ENCODE results near the gene RASGRF1. TPM values are rescaled to one million over a fixed set of nuclear protein-coding genes. Genes with fewer than 3 reads are reported as not detected.
A peak's percentile ranks its signal among the peaks of the same experiment; 100 is the strongest.

The RASGRF1 gene
- total RNA-seq, 4 donors from 2014 or later, result 5.4 to 73.4 TPM; not detected in 2

DNA sequence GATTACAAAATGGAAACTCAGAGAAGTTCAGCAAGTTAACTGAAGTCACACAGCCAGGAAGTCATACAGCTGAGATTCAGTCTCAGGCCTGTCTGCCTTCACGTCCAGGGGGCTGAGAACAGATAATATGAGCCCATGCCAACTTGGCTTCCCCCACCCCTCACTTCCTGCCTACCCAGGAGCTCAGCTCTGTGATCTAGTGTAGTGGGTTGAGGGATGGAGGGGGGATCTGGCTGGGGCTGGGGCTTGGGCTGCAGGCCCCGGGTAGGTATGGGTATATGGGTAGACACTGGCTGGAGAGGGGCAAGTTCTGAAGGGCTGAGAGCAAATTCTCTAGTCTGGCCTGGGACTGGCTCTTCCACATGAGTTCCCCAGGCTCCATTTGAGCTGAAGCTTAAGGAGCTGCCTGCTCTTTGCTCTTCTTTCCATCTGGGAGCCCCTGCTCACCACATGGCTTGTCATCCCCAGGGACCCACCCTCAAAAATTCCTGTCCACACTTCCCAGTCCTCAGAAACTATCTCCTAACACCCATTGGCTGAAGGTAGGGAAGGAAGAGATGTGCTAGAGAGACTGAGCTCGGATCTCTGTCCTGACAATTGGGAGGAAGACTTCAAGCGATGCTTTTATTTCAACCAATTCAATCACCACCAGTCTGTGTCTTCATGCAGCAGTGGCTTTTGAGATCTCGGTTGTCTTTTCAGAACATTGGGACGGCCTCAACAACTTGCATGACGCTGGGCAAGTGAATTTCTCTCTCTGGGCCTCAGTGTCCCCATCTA, 2.0 kb downstream of the RASGRF1 start:
- H3K27ac ChIP-seq, result no peak overlapping the region
- H3K36me3 ChIP-seq, result no peaks in the 10 kb centered on the region
- DNase-seq, result peak in 1 of 3 donors; percentile 24
- no peak for TF ChIP-seq POLR2A (IDR thresholded peaks at IDR 0.05)
- TF ChIP-seq, protein P1, sequence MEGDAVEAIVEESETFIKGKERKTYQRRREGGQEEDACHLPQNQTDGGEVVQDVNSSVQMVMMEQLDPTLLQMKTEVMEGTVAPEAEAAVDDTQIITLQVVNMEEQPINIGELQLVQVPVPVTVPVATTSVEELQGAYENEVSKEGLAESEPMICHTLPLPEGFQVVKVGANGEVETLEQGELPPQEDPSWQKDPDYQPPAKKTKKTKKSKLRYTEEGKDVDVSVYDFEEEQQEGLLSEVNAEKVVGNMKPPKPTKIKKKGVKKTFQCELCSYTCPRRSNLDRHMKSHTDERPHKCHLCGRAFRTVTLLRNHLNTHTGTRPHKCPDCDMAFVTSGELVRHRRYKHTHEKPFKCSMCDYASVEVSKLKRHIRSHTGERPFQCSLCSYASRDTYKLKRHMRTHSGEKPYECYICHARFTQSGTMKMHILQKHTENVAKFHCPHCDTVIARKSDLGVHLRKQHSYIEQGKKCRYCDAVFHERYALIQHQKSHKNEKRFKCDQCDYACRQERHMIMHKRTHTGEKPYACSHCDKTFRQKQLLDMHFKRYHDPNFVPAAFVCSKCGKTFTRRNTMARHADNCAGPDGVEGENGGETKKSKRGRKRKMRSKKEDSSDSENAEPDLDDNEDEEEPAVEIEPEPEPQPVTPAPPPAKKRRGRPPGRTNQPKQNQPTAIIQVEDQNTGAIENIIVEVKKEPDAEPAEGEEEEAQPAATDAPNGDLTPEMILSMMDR (IDR thresholded peaks at IDR 0.05), result no peak
- H3K27me3 ChIP-seq, result peaks cover 0 to 20% of the 10 kb centered on the region in 2 donors
- H3K9me3 ChIP-seq, result no peaks in the 10 kb centered on the region
- H3K4me3 ChIP-seq, result no peak overlapping the region
- H3K4me1 ChIP-seq, result peaks cover 0 to 14% (median 0%) of the 10 kb centered on the region in 4 donors

DNA sequence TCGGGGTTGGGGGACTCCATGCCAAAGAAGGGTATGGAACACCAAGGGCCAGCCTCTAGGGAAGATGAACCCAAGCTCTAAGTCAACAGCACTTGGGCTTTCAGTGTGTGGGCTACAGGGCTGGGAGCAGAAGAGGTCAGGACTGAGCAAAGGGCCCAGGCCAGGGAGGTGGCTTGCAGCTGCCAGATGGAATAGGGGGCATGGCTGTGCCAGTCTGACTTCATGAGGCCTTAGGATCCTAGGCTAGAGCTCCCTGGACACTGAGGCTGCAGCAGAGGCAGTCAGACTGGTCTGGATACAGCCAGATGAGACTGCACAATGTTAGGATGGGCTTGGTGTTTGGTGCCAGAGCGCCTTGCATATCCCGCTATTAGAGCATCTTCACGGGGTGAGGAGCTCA, 3.8 kb downstream of the RASGRF1 start:
- H3K4me1 ChIP-seq, result peaks cover 0 to 14% (median 0%) of the 10 kb centered on the region in 4 donors
- TF ChIP-seq, protein P1 (IDR thresholded peaks at IDR 0.05), result no peak
- H3K27me3 ChIP-seq, result peaks cover 0 to 20% of the 10 kb centered on the region in 2 donors
- H3K9me3 ChIP-seq, result no peaks in the 10 kb centered on the region
- H3K36me3 ChIP-seq, result no peaks in the 10 kb centered on the region
- no peak overlapping the region for H3K27ac ChIP-seq
- peak in 1 of 3 donors; percentile 17 for DNase-seq
- no peak overlapping the region for H3K4me3 ChIP-seq

DNA sequence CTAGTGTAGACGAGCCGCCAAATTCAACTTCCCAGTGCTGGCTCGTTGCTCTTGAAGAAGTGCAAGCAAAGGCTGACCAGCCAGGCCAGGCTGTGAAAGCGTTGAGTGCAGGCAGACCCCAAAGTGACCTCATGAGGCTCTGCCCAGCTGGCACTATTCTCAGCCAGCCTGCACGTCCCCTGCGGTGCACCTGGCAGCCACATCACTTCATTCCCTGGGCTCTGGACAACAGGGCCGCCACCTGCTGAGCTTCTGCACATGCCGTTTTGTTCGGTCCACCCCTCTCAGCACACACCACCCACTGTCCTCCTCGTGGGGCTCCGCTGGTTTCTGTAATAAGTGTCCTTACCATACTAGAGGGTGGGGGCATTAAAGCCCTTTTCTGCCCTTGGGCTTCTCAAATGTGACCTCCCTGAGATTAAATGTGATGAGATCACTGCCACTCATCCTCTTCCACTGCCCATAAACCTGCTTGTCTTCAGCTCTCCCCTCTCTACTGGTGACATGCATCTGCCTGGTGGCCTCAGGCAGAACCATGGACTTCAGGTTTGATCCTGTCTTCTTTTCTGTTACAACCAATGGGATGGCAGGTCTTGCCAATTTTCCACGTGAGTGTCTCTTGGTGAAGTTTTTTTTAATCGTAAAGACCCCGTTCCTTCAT, 6.1 kb downstream of the RASGRF1 start:
- DNase-seq, result peak in 1 of 3 donors; percentile 29
- Histone ChIP-seq H3K4me1 (no peaks in the 10 kb centered on the region), H3K27me3 (peaks cover 0 to 4% of the 10 kb centered on the region in 2 donors), H3K9me3 (no peaks in the 10 kb centered on the region), H3K27ac (no peak overlapping the region), H3K36me3 (no peaks in the 10 kb centered on the region), H3K4me3 (no peak overlapping the region)
- TF ChIP-seq POLR2A (IDR thresholded peaks at IDR 0.05), result no peak
- TF ChIP-seq, protein P1 (IDR thresholded peaks at IDR 0.05), result no peak

DNA sequence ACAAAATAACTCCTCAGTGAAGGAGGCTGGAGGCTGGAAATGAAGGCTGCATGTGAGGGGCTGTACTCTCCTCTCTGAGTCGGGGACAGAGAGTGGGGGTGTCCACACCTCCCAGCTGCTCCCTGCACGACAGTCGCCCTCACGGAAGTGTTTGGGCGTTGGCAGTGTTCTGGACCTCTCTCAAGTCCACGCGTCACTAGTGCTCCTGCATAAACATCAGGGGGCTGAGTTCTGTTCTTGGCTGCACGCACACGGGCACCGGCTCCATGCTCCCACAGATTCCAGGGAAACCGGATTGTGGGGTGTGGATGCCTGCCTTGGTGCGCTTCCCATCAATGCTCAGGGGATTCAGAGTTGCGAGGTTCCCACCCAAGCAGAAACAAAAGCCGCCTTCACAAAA, 7.4 kb downstream of the RASGRF1 start:
- H3K27ac ChIP-seq, result no peak overlapping the region
- H3K36me3 ChIP-seq, result no peaks in the 10 kb centered on the region
- no peaks in the 10 kb centered on the region for H3K4me1 ChIP-seq
- no peaks in the 10 kb centered on the region for H3K27me3 ChIP-seq
- H3K9me3 ChIP-seq, result no peaks in the 10 kb centered on the region
- no peak for DNase-seq
- no peak overlapping the region for H3K4me3 ChIP-seq
- no peak for TF ChIP-seq POLR2A (IDR thresholded peaks at IDR 0.05)
- TF ChIP-seq, protein P1 (IDR thresholded peaks at IDR 0.05), result no peak

DNA sequence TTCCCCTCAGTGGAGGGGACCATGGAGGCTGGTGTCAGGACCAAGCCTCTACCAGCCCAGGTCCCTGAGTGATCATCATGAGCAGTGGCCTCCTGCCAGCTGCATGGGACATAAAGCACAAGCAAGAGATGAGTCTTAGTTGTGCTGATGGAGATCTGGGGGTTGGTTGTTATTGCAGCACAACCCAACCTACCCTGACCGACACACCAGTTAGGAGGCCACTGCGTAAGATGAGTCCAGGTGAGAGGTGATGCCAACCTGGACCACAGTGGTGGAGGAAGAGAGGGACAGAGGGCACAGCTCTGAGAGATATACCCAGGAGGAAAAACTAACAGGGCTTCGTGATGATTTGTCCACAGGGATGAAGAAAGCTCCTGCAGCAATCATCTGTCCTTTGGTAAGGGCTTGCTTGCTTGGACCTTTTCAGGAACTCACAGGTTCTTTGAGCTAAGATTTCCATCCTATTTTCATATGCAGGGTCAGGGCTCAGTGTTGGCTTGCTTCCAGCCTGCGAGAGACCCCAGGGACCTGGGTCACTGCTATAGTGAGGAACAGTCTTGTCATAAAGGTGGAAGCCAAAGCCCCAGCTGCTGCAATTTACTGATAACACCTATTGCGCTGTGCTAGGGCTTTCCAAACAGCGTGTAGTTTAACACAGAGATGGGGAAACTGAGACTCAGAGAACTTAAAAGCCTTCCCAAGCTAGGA, 8.1 kb downstream of the RASGRF1 start:
- H3K27me3 ChIP-seq, result no peaks in the 10 kb centered on the region
- no peak overlapping the region for H3K27ac ChIP-seq
- no peaks in the 10 kb centered on the region for H3K9me3 ChIP-seq
- DNase-seq, result no peak
- no peaks in the 10 kb centered on the region for H3K4me1 ChIP-seq
- TF ChIP-seq, protein P1 (IDR thresholded peaks at IDR 0.05), result no peak
- no peak for TF ChIP-seq POLR2A (IDR thresholded peaks at IDR 0.05)
- H3K4me3 ChIP-seq, result no peak overlapping the region
- H3K36me3 ChIP-seq, result no peaks in the 10 kb centered on the region
